Gastroesophageal sphincter (tissue), 3 donors: Measurements from ENCODE around the gene DISC1.

Experiments used
- CTCF ChIP-seq, 4 experiments: fragments of 200-600 bp in 2 of 4; fragments of 450-650 bp in 2 of 4; sonication (generic) in 1 of 4; IDR thresholded peaks; one replicate each; pipeline ENCODE4 v1.5.1; 2017 to 2019; ENCODE audit warnings: antibody characterized with exemption in 4 of 4, mild to moderate bottlenecking in 2 of 4, moderate library complexity in 2 of 4
- EP300 ChIP-seq: sonication (generic); formaldehyde crosslinking; IDR thresholded peaks from one replicate; pipeline ENCODE4 v1.6.1; 2017; ENCODE audit warnings: antibody characterized with exemption, mild to moderate bottlenecking
- POLR2AphosphoS5 ChIP-seq: sonication (generic); formaldehyde crosslinking; IDR thresholded peaks from one replicate; pipeline ENCODE4 v1.6.1; 2017; ENCODE audit warnings: antibody characterized with exemption

DNA sequence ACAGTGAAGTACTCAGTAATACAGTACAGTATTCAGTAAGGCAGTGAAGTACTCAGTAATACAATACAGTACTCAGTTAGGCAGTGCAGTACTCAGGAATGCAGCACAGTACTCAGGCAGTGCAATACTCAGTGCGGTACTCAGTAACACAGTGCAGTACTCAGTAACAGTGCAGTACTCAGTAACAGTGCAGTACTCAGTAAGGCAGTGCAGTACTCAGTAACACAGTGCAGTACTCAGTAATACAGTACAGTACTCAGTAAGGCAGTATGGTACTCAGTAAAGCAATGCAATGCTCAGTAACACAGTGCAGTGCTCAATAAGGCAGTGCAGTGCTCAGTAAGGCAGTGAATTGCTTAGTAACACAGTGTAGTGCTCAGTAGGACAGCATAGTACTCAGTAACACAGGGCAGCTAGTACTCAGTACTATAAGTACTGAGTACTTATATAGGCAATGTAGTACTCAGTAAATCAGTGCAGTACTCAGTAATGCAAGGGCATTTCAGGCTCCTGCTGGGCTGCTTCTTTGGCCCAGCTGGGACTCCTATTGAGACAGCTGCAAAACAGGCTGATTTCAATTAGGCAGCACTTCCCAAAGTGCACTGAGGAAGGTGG, 411.3 kb downstream of the DISC1 start:
- no peak for TF ChIP-seq CTCF (IDR thresholded peaks at IDR 0.05)
- no peak for TF ChIP-seq POLR2AphosphoS5
- no peak for TF ChIP-seq EP300
